ENCODE results near the gene SELENOK. TPM values are rescaled to one million over a fixed set of nuclear protein-coding genes. Genes with fewer than 3 reads are reported as not detected.

The SELENOK gene
- total and polyA plus RNA-seq, 2 of the 13 experiments (the other 11 are each of a cell fraction or from before 2014, with no cell fraction given) = 67.0 to 81.0 TPM

GRCh38 chr3:53891497-53892285 lies at the start of gene SELENOK (continued):
- peak; percentile 27; the same call in 1 of the 2 replicates for TF ChIP-seq ZNF749 (CRISPR knock-in tag; IDR thresholded peaks at IDR 0.05; ENCODE audit: borderline replicate concordance)
- peak; percentile 87; the same call in 1 of the 2 replicates for TF ChIP-seq HOMEZ (CRISPR knock-in tag; IDR thresholded peaks at IDR 0.05; ENCODE audit: low read depth)
- TF ChIP-seq ZNF275 (CRISPR knock-in tag; IDR thresholded peaks at IDR 0.05; ENCODE audit: borderline replicate concordance) = peak; percentile 90
- TF ChIP-seq ZNF331 (CRISPR knock-in tag; IDR thresholded peaks at IDR 0.05) = no peak
- TF ChIP-seq ZNF773 (CRISPR knock-in tag; IDR thresholded peaks at IDR 0.05; ENCODE audit: borderline replicate concordance) = no peak; the same call in 1 of the 2 replicates
- TF ChIP-seq ZFP1 (CRISPR knock-in tag; IDR thresholded peaks at IDR 0.05) = 0 out of 2 replicates have a peak, but pooled peaks have one; percentile 12
- TF ChIP-seq RORA (CRISPR knock-in tag; IDR thresholded peaks at IDR 0.05) = no peak
- TF ChIP-seq ZNF34 (CRISPR knock-in tag; IDR thresholded peaks at IDR 0.05; ENCODE audit: borderline replicate concordance) = 0 out of 2 replicates have a peak, but pooled peaks have one; percentile 60
- TF ChIP-seq GABPB1 (CRISPR knock-in tag; IDR thresholded peaks at IDR 0.05) = peak; percentile 97
- TF ChIP-seq MED8 (CRISPR knock-in tag; IDR thresholded peaks at IDR 0.05; ENCODE audit: insufficient replicate concordance) = peak; percentile 22
- TF ChIP-seq MATR3 (CRISPR knock-in tag; IDR thresholded peaks at IDR 0.05) = no peak
- TF ChIP-seq THAP11 (CRISPR knock-in tag; IDR thresholded peaks at IDR 0.05) = peak; percentile 93
- 0 out of 2 replicates have a peak, but pooled peaks have one; percentile 36 for TF ChIP-seq ZNF232 (CRISPR knock-in tag; IDR thresholded peaks at IDR 0.05; ENCODE audit: borderline replicate concordance)
- TF ChIP-seq ZNF431 (CRISPR knock-in tag; IDR thresholded peaks at IDR 0.05; ENCODE audit: borderline replicate concordance, low read depth) = no peak
- TF ChIP-seq ZGPAT (CRISPR knock-in tag; IDR thresholded peaks at IDR 0.05) = peak; percentile 49; the same call in 1 of the 2 replicates
- 0 out of 2 replicates have a peak, but pooled peaks have one; percentile 1 for TF ChIP-seq HNF4A (CRISPR knock-in tag; IDR thresholded peaks at IDR 0.05)
- peak; percentile 98 for TF ChIP-seq KAT8 (CRISPR knock-in tag; IDR thresholded peaks at IDR 0.05)
- 0 out of 2 replicates have a peak, but pooled peaks have one; percentile 8 for TF ChIP-seq ISL2 (CRISPR knock-in tag; IDR thresholded peaks at IDR 0.05)
- peak in 1 of 2 experiments; percentile 74; a peak in 2 of 4 replicates for TF ChIP-seq KLF16 (CRISPR knock-in tag; IDR thresholded peaks at IDR 0.05)
- TF ChIP-seq ZNF343 (CRISPR knock-in tag; IDR thresholded peaks at IDR 0.05) = 0 out of 2 replicates have a peak, but pooled peaks have one; percentile 42
- TF ChIP-seq ZNF607 (CRISPR knock-in tag; IDR thresholded peaks at IDR 0.05; ENCODE audit: borderline replicate concordance) = peak; percentile 38; the same call in 1 of the 2 replicates
- peak; percentile 56; the same call in 1 of the 2 replicates for TF ChIP-seq TFDP1 (CRISPR knock-in tag; IDR thresholded peaks at IDR 0.05; ENCODE audit: borderline replicate concordance)
- TF ChIP-seq ZMYM4 (CRISPR knock-in tag; IDR thresholded peaks at IDR 0.05) = peak; percentile 93
- TF ChIP-seq AGO1 (IDR thresholded peaks at IDR 0.05; ENCODE audit: low read depth, low read length, poor library complexity, severe bottlenecking) = peak; percentile 60
- TF ChIP-seq POLR2AphosphoS5 (IDR thresholded peaks at IDR 0.05; ENCODE audit: low read depth, low read length) = peak; percentile 82
